CD4-positive, alpha-beta T cell treated with Interleukin-21 for 1 hour (primary cell): ENCODE measurements around the gene TFDP1.
"Not testable (repeated sequence)": the region's sequence is repeated elsewhere in the genome, so short reads cannot be mapped to it uniquely, and the experiment has no call there.

Experiments used
- DNase-seq: peaks from one replicate; pipeline ENCODE4 v3.0.0-alpha.2; 2020

TFDP1 gene

DNA sequence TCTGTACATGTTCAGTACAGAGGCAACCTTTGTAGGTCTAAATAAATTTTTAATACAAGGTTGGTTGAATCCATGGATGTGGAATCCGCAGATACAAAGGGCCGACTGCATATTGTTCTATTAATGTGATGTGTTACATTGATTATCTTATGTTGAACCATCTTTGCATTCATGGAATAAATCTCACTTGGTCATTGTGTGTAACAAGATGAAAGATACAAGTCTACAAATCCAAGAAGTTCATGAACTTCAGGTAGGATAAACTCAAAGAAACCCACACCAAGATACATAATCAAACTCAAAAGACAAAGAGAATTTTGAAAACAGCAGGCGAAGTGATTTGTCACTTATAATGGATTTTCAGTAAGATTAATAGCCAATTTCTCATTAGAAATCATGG is 8.0 kb upstream of the TFDP1 start:
- no peak for DNase-seq

DNA sequence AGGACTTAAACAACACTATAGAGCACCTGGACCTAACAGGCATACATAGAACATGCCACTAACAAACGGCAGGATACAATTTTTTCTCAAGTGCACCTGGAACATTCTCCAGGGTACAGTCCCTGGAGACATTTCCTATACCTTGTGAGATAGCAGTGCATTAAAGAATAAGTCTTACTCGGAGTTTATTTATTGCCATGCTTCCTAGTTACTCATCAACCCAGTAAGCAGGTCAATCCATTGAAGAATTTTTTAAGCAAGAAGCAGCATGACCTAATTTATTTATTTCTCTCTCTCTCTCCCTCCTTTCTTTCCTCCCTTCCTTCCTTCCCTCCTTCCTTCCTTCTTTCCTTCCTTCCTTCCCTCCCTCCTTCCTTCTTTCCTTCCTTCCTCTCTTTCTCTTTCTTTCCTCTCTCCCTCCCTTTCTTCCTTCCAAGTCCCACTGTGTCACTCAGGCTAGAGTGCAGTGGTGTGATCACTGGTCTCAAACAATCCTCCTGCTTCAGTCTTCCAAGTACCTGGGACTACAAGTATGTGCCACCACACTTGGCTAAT is 6.6 kb upstream of the TFDP1 start:
- no peak for DNase-seq

DNA sequence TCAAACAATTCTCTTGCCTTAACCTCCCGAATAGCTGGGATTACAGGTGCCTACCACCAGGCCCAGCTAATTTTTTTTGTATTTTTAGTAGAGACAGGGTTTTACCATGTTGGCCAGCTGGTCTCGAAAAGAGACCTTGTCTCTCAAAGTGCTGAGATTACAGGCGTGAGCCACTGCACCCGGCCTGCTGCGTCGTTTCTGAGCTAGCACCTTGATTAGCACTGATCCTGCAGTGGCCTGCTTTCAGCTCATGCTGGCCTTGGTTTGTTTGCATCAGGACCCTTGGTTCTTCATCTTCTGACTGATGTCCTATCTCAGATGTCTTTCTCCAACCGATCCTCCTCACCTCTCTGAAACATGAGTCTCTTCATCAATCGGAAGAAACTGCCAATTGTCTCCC is 4.9 kb upstream of the TFDP1 start:
- no peak for DNase-seq

DNA sequence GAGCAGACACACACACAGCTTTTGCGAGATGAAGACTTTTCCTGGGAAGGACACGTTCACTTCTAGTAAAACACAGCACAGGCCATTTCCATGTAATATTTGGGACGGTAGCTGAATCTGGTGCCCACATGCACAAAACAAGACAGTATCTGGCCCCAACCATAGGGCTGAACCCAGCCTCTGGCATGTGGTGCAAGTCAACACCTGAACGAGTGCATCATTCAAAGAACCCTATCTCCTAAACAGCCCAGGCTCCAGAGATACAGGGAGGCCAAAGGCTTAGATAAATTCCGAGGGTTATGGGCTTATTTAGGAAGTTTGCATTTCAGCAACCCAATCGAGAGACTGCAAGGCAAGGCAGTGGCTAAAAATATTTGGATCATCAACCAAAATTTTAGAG is 2.7 kb upstream of the TFDP1 start:
- DNase-seq = no peak

DNA sequence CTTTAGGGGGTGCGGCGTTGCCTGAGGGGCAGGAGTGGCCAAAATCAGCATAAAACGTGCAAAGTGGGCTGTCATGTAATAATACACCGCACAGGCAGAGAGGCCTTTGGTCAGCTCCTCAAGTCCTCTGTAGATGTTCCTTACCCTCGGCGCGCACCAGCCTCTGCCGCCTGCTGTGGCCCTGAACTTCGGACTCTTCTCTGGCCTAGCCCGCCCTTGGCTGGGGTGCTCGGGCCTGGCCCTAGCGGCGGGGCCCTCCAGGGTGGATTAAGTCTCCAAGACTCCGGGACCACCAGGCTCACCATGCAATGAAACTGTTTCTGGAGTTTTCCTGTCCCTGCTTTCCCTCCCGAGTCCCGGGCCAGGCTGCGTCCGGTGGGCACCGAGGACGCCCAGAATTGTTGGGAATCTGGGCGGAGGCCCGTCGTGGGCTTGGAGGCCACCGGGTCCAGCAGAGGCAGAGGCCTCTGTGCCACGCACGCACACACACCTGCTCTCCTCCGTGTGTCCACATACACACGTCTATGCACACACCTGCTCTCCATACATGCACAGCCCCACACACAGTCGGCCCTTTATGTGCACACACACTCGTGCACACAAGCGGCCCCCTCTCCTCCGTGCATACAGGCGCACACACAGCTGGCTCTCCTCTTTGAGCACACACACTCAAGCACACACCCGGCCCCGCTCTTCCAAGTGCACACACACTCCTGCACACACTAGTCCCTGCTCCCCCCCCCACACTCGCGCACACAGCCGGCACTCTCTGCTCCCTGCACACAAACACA is 1.5 kb upstream of the TFDP1 start:
- DNase-seq = no peak

DNA sequence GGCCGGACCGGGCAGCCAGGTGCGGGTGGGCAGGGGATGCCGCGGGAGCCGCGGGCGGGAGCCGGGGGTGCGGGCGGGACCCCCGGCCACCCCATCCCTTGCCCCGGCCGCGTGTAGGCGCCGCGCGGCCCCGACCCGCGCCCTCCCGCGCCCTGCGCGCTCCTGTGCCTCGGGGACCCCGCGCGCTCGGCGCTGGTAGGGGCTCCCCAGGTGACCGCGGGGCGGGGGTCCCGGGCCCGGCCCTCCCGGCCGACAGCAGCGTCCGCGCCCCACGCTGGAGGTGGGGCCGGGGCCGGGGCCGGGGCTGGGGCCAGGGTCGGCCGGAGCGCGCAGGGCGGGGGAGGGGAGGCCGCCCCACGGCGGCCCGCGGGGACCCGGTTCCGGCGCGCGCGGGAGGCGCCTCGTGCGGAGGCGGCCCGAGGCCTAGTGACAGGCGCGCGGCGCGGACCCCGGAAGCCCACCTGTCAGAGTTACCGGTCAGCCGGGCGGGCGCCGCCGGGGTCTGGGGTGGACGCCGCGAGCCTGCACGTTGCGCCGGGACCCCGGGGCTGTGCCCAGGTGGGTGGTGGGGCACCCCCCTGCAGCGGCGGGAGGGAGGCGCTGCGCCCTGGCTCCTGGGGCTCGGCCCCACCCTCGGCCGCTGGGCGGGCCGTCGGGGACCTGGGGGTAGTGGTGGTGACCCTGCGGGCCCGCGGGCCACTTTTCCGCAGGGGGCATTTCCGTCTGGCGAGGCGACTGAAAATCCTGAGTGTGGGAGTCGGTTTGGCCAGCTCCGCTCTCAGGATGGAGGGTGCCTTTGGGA is 518 bp downstream of the TFDP1 start:
- no peak for DNase-seq

DNA sequence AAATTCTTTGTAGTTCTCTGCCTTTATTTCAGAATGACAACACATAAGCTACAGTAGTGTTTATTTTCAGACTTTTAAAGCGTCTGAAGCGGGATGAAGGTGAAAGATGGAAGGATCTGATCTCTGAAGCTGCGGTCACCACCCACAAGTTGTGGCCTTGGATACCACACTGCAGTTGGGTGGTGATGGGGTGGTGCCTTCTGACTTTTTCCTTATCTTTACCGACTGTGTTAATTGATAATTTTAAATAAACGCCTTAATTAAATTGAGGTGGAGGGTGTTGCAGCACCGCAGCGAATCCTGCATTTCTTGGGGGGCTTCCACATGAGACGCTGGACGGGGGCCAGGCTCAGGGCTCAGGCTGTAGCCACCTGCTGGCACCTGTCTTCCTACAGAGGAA is 1.3 kb downstream of the TFDP1 start:
- DNase-seq = no peak

DNA sequence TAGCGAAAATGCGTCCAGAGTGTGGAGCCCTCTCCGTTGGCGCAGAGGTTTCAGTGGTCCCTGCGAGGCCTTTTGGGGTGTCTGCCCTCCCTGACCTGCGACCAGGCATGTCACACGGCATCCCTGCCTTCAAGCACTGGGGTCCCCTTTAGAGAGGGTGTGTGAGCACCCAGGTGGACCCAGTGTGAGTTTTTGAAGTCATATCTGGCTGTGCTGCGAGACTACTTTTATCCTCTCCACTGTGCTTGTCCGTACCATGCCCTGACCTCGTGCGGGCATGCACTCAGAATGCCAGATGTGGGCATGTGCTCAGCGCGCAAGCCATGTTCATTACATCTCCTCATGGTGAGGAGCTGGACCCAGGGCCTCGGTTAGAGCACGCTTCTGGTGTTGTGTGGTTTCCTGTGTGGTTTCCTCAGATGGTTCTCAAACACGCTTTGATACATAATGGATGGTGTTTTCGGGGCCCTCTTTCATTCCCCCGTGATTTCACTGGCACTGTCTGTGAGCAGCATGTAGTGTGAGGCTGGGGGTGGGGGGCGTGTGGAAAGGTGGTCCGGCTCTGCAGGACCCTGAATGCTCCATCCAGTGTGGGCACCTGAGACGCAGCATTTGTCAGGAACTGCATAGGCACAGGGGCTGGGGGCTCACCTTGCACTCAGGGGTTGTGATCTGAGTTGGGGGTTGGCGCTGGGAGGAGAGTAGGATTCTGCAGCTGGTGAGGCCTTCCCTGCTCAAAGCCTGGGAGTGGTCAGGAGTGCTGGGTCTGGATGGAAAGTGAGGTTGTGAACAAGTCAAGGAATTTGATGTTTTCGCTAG is 2.3 kb downstream of the TFDP1 start:
- no peak for DNase-seq

DNA sequence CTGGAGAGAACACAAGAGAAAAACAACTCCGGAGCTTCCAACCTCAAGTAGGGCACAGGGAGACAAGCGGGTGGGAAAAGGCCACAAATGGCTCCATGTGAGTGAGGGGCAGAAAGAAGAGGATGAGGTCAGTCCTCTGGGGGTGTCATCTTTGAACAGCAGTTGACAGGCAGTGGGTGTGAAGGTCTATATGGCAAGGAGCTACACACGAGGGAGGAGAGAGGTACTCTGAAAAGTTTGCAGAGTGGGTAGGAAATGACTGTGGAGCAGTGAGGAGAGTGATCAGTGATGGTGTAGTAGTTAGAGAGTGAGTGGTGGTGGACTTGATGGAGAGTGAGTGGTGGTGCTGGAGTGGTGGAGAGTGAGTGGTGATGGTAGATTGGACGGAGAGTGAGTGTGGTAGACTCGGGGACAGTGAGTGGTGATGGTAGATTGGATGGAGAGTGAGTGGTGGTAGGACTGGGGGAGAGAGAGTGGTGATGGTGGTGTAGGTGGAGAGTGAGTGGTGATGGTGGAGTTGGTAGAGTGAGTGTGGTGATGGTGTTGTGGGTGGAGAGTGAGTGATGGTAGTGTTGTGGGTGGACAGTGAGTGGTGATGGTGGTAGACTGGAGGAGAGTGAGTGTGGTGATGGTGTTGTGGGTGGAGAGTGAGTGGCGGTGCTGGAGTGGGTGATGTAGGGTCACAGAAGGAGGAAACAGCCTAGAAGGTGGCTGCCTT is 4.0 kb downstream of the TFDP1 start:
- DNase-seq = no peak

DNA sequence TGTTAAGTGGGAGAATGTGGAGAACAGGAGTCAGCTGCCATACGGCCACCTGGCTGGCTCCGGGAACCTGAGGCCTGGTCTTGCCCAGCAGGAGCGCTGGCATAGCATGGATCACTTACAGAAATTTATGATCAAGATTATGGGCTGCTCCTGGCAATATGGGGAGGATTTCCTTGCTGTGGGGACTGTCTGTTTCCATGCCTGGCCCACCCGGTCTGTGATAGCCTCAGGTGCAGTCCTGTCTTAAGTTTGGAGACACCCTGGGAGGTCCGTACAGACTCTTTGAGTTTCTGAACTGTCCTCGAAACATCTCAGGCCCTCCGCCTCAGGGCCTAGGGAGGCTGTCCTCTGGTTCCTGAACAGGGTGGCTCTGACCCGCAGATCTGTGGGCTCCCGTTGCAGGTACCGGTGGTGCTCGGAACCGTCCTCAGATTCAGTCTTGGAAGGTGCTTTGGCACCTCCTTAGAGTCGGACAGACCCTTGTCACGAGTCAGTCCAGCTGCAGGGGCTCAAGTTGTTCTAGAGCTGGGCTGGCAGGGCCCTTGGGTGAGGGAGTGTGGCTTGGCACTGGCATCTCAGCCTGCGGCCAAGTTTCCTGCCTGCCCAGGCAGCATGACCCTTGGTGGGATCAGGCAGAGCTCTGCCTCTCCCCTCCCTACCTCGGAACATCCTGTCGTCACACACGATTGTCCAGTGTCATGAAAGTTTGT is 4.9 kb downstream of the TFDP1 start:
- no peak for DNase-seq

DNA sequence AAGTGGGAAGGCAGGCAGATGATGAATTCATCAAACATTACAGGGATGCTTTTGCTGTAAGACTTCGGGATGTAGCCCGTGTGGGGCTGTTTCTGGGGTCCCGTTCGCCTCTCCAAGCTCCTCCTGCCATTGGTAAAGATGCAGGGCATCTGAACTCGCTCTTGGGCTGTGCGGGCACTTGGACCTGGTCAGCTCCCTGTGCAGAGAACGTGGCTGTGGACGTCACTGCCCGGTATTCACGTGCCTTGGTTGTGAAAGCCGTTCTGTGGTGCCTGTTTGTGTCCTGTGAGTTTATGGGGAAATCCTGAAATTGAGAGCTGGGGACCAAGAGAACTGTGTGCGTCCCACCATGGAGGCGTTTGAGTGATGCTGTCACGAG is 5.4 kb downstream of the TFDP1 start:
- DNase-seq = no peak

DNA sequence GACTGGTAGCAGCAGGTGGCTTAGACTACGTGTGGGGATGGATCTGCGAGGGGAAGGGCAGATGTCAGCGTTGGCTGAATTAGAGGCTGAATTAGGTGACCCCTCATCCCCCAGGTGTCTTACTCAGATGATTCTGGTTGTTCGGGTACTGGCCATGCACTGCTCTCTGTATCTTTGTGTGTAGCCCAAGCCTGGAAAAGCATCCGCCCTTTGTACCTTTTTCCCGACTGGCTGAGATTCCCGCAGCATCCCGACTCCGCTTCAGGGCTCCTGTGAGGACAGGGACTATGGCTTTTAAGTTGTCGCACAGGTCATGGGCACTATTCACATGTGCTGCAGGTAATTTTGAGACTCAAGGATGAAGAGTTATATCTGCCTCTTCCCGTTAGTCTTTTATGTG is 7.2 kb downstream of the TFDP1 start:
- DNase-seq = no peak

DNA sequence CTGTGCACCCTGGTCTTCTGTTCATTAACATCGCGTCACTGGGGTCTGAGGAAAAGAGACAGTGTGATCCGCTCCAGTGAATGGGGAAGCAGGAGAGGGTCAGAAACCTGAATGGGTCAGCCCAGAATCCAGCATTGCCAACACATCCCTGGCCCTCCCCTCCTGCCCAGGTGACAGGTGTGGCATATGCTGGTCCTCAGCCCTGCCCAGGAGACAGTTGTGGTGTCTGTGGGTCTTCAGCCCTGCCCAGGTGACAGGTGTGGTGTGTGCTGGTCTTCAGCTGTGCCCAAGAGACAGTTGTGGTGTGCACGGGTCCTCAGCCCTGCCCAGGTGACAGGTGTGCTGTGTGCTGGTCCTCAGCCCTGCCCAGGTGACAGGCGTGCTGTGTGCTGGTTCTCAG is 8.0 kb downstream of the TFDP1 start:
- DNase-seq = no peak

DNA sequence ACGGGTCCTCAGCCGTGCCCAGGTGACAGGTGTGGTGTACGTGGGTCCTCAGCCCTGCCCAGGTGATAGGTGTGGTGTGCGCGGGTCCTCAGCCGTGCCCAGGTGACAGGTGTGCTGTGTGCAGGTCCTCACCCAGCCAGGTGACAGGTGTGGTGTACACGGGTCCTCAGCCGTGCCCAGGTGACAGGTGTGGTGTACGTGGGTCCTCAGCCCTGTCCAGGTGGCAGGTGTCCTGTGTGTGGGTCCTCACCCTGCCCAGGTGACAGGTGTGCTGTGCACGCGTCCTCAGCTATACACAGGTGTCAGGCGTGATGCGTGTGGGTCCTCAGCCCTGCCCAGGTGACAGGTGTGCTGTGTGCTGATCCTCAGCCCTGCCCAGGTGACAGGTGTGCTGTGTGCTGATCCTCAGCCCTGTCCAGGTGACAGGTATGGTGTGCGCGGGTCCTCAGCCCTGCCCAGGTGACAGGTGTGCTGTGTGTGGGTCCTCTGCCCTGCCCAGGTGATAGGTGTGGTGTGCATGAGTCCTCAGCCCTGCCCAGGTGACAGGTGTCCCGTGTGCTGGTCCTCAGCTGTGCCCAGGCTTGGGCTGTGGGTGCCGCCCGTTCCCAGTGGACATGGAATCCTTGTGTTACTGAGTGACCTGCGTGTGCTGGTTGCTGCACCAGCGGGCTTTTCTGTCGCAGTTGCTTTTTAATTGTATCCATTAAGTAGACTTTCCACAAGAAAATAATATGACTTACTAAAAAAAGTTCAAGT is 9.7 kb downstream of the TFDP1 start:
- DNase-seq = not testable (repeated sequence)

DNA sequence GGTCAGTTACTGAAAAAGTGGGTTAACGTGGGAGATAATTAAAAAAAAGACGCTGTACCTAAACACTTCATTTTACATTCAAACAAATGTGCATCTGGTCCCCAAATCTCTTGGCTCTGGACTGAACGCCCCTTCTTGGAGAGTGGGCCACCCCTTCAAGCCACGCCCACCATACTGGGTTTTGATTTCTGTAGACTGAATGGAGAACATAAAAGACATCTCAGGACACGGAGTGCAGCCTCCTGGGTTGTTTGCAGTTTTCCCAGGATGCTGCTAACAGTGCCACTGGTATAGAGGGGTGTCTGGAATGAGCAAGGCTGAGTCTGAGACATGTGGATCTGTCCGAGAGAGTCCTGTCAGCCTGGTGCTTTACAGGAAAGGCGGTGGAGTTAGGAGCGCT is 10.6 kb downstream of the TFDP1 start:
- DNase-seq = no peak

DNA sequence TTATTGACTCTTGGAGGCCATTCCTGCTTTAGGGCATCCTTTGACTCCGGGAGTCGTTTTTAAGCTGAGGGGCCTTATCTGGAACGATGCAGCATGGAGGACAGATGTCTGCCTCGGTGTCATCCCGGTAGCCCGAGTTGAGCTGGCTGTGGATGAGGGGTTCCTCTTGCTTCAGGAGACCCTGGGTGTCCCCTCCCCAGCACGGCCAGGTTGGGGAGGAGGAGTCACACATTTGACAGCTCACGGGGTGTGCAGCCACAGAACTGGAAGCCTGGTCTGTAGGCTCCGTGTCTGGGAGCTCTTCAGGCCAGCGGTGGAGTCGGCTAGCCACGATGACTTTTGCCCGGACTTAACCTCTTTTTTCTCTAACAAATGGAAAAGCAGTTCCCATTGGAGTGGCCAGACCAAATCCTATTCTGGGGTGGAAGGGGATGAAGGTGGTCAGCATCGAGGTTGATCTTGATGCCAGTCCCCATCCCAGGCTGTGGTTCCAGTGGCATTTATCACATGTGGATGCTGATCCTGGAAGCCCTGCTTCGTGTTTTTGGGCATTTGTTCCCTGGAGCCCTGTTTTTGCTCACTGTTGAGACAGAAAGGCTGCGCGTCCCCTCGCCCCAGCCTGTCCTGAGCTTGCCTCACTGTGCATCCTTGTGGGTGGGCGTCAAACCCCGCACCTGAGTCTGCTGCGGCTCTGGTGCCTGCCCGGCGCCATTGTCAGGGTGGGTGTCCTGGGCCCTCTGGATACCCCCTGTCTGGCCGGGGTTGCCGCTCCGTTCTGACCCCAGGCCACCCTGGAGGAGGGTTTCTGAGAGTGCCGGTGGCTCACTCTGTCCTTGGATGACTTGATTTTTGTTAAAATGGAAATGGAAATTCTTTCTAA is 12.0 kb downstream of the TFDP1 start:
- no peak for DNase-seq

DNA sequence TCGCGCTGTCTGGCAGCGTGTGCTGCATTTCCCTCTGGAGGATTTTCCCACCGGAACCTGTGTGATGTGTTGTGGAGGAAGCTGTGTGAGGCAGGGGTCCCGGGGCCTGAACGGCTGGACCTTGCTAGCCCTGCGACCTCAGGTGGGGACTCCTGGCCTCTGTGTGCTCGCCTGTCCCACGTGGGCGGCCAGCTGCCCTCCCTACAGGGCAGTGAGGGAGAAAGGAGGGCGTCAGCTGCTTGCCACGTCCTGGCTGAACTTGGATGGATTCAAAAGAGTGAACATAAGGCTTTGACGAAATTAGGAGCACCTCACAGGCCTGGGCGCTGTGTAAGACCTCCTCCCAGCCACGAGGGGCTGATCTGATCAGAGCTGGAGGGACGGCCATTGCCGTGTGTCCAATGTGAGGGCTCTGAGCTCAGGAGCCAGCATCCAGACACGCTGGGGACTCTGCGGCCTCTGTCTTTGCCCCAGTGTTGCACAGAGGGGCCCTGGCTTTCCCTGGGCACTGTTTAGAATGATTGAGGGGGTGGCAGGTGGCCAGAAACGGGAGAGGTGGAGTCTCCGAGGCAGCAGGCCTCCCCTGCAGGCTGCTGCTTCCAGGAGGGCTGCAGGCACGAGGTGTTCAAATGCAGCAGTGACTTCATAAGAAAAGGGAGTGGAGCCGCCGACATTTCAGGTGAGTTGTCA is 13.0 kb downstream of the TFDP1 start:
- no peak for DNase-seq

DNA sequence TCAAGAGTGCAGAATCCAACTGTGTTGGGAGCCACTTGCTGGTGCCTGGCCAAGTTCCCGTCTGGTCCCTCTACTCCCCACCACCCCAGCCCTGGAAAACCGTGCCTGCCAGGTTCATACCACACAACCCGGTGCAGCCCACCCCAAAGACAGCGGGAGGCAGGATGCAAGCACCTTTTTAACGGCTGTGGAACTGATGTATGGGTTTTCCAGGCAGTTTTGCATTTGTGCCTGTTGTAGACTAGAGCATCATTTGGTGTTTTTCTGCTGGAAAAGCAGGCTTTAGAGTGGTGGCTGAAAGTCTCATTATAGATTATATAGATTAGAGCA is 13.5 kb downstream of the TFDP1 start:
- DNase-seq = no peak

DNA sequence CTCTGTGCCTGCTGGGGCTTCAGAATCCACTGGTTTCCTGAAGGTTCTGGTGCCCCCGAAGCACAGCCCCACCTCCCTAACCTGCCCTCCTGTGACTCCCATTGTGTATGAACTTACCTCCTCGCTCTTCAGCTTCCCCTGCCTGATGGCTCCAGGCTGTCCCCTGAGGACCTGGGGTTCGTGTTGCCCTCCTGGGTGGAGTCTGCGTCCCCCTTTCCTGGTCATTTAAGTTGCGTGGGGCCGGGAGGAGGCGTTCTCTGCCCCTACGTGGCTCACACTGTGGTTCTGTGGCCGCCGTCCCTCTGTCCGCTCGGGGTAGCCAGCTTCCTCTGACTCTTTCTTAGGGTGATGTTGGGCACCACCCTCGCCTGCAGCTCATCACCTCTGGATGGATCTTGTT is 13.9 kb downstream of the TFDP1 start:
- no peak for DNase-seq

DNA sequence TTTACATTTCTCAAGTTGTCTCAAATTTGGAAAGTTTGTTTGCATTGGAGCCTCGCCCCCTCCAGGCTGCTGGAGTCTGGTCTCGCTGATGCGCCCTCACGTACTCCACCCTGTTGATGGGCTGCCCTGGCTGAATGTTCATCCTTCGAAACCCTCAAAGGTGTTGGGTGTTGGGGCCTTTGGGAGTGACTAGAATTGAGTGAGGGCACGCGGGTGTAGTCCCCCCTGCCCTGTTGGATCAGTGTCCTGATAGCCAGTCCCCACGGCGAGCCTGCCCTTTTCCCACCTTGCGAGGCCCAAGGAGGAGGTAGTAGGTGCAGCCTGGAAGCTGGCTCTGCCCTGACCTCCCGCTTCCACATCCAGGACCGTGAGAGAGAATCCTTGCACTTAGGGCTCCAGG is 14.8 kb downstream of the TFDP1 start:
- DNase-seq = no peak
